GM20000 (cell line): ENCODE data around the gene C13orf42.

Experiments used
- DNase-seq: peaks from one replicate; pipeline ENCODE4 v3.0.0; 2012; ENCODE audit warnings: low spot score
- TF ChIP-seq, protein P1 (sequence below): IDR thresholded peaks from 2 replicates; pipeline ENCODE4 v1.5.1; 2012; ENCODE audit warnings: mild to moderate bottlenecking, control low read depth; ENCODE audit errors: extremely low read depth, missing control alignments

The C13orf42 gene

DNA sequence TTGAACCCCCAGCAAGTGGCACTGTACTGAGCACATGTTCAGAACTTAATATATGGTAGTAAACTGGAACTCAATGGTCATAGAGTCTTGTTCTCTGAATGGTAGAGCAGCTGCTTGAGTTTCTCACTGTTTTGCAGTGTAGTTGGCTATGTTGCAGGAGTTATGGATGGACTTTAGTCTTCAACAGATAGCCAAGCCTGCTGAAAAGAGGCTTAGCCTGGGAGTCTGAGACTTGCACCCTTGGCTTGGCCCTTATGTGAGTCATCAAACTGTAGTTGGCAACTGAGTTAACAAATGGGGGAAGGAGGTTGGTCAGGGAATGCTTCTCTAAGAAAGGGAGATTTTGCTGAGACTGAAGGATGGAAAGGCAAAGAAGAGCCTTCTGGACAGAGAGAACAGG, 62.5 kb downstream of the C13orf42 start:
- no peak for DNase-seq
- TF ChIP-seq, protein P1, sequence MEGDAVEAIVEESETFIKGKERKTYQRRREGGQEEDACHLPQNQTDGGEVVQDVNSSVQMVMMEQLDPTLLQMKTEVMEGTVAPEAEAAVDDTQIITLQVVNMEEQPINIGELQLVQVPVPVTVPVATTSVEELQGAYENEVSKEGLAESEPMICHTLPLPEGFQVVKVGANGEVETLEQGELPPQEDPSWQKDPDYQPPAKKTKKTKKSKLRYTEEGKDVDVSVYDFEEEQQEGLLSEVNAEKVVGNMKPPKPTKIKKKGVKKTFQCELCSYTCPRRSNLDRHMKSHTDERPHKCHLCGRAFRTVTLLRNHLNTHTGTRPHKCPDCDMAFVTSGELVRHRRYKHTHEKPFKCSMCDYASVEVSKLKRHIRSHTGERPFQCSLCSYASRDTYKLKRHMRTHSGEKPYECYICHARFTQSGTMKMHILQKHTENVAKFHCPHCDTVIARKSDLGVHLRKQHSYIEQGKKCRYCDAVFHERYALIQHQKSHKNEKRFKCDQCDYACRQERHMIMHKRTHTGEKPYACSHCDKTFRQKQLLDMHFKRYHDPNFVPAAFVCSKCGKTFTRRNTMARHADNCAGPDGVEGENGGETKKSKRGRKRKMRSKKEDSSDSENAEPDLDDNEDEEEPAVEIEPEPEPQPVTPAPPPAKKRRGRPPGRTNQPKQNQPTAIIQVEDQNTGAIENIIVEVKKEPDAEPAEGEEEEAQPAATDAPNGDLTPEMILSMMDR = no peak

DNA sequence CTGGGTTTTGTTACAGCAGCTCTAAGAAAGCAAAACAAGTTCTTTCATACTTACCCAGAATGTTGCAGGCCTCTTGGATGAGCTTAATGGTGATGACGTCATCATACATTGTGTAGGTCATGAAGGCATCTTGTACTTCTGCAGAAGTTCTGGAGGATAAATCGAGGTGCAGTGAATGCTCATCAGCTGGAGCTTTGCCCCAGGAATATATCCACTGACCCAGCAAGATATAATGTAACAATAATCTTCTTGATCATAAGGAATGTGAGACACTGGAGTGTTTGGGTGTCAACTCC, 63.0 kb downstream of the C13orf42 start:
- DNase-seq = no peak
- TF ChIP-seq, protein P1 = no peak

DNA sequence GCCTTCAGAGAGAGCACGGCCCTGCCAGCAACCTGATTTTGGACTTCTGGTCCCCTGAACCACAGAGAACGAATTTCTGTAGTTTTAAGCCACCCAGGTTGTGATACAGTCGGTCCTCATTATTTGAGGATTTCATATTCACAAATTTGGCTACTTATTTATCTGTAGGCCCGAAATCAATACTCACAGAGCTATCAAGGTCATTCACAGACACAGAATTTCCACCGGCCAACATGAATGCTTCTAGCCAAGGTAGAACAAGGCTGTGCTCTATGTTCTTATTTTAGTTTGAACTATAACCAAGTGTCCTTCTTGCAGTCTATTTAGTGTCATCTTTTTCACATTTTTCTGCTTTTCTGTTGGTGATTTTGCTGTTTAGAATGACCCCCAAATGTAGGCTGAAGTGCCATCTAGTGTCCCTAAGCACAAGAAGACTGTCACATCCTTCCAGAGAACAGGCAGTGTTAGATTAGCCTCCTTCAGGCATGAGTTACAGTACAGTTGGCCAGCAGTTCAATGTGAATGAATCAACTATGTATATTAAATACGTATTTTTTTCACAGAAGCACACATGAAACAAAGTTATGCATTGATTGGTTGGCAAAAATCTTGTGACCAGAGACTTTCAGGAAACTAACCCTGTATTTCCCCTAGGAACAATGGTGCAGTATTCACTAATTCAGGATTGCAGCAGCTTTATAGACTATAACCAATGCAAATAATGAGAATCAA, 63.5 kb downstream of the C13orf42 start:
- TF ChIP-seq, protein P1 = no peak
- DNase-seq = no peak

DNA sequence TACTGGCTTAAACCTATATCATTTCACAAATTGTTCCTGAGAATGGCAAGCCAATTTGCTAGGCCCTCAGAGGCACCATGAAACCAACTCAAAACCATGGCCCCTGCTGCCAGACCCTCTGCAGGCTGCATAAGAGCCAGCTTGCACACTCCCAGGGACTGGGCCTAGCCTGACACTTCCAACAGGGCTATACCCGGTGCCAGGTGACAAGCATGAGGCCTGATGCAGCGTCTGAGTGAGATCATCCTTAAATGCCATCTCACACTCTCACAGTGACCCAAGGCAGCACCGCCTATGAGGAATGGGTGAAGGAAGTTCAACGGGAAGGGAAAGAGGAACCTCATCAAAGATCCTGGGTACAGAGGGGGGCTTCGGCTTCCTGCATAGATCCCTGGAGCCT, 65.6 kb downstream of the C13orf42 start:
- DNase-seq = no peak
- TF ChIP-seq, protein P1 = no peak

DNA sequence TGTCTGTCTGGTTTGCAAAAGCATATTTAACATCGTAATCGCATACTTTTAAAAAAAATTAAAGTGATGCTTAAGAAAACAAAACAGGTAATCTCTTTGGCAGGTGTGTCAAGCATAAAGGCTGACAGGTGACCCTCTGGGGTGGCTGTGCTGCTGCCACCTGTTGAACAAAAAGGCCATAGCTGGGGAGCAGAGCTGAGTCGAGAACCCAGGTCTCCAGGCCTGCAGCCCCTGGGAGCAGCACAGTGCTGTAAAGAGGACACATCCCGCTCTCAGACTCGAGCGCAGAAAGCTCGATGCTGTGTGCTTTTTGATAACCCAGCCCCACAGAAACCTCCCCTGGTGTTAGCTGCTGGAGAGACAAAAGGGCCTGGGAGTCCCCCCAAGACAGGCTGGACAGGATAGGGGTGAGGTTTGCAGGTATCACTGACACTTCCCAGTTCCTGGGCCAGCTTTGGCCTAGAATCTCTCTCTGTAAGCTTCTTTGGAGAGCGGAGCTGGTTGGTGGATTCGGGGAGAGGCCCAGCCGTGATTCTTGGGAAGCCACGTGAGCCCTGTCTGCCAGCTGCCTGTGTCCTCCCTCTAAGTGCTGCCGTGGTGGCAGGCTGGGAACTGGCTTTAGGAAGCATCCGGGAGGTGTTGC, 66.9 kb downstream of the C13orf42 start:
- no peak for DNase-seq
- TF ChIP-seq, protein P1 = no peak

DNA sequence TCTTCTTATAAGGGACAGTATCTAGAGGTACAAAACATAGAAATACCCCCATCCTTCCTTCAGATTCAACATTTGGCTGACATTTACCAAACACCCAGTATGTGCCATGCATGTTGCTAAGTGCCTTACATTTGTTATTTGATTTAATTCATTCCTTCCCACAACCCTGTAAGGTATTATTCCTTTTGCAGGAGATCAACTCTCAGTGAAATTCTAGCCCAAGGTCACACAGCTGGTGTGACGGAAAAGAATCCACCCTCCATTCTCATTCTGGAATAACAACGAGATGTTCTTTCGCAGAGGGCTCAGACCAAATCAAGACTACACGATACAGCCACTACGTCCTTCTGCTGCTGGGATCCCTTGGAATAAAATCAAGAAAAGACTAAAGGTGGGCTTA, 67.8 kb downstream of the C13orf42 start:
- TF ChIP-seq, protein P1 = no peak
- no peak for DNase-seq

DNA sequence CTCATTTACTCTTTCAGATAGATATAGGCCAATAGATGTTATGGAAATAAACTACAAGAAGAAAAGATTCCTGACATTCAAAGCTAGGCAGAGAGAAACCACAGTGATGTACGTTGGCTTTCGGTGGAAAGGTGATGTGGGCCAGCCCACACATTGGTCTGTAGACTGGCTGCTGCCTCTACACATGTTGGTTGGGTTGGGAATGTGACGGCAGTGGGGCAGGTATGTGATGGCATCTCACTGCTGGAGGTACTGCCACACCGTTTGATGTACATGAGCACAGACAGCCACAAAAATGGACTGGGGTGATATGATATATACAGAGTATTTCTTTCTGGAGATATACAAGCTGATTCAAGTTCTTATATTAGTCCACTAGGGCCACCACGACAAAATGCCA, 69.4 kb downstream of the C13orf42 start:
- DNase-seq = no peak
- TF ChIP-seq, protein P1 = no peak
